Mesodermal cell (in vitro differentiated cells): ENCODE data around the gene BASP1.
"Not testable (repeated sequence)": the region's sequence is repeated elsewhere in the genome, so short reads cannot be mapped to it uniquely, and the experiment has no call there.

Experiments
- H3K27ac ChIP-seq: 2 replicates; pipeline ENCODE4 v1.7.0; 2013; ENCODE audit warnings: mild to moderate bottlenecking, low read depth, low read length, moderate library complexity; ENCODE audit not compliant: severe bottlenecking
- H3K36me3 ChIP-seq: 2 replicates; pipeline ENCODE4 v1.7.1; 2013; ENCODE audit warnings: mild to moderate bottlenecking, low read length, moderate library complexity; ENCODE audit not compliant: control insufficient read depth, insufficient read depth
- H3K4me1 ChIP-seq: one replicate; pipeline ENCODE4 v1.7.1; 2013; ENCODE audit warnings: mild to moderate bottlenecking, low read length; ENCODE audit not compliant: insufficient read depth, control insufficient read depth, poor library complexity, severe bottlenecking
- H3K4me3 ChIP-seq: 2 replicates; pipeline ENCODE4 v1.7.0; 2013; ENCODE audit warnings: low read length, control low read depth, mild to moderate bottlenecking; ENCODE audit not compliant: insufficient read depth, poor library complexity, severe bottlenecking; ENCODE audit errors: extremely low read depth
- H3K9me3 ChIP-seq: 2 replicates; pipeline ENCODE4 v1.7.1; 2013; ENCODE audit warnings: mild to moderate bottlenecking, low read length, moderate library complexity; ENCODE audit not compliant: control insufficient read depth
- WGBS, 2 experiments: methylation state at CpG; one replicate each; pipeline ENCODE4 v1.1.5; 2013; ENCODE audit warnings: missing lambda C conversion rate in 2 of 2; ENCODE audit not compliant: insufficient coverage in 2 of 2; 5-methylcytosine and 5-hydroxymethylcytosine counted together

Gene BASP1

GRCh38 chr5:17252543-17252942, 35.1 kb downstream of the BASP1 start:
- Histone ChIP-seq H3K36me3 (peaks cover 69% of the 10 kb centered on the region), H3K4me3 (no peak overlapping the region), H3K9me3 (no peaks in the 10 kb centered on the region), H3K4me1 (peaks cover 40% of the 10 kb centered on the region), H3K27ac (no peak overlapping the region)
- 100% methylated on average over 1 of the region's 1 CpG; no CpG with 5 or more reads in 1 of the 2 experiments for WGBS, 2 experiments

GRCh38 chr5:17255471-17256021, 38.1 kb downstream of the BASP1 start:
- Histone ChIP-seq H3K36me3 (peaks cover 82% of the 10 kb centered on the region), H3K4me3 (no peak overlapping the region), H3K4me1 (peaks cover 18% of the 10 kb centered on the region), H3K9me3 (no peaks in the 10 kb centered on the region), H3K27ac (no peak overlapping the region)
- 91 to 95% methylated on average over 5 to 6 of the region's 6 CpGs for WGBS, 2 experiments

- Histone ChIP-seq H3K9me3 (no peaks in the 10 kb centered on the region), H3K4me3 (no peak overlapping the region), H3K27ac (no peak overlapping the region), H3K4me1 (peaks cover 18% of the 10 kb centered on the region), H3K36me3 (peaks cover 83% of the 10 kb centered on the region)
- WGBS, 2 experiments: 100% methylated on average over 1 of the region's 3 CpGs; no CpG with 5 or more reads in 1 of the 2 experiments
Measured at GRCh38 chr5:17256171-17256570, 38.7 kb downstream of the BASP1 start.

- Histone ChIP-seq H3K4me1 (peaks cover 12% of the 10 kb centered on the region), H3K27ac (no peak overlapping the region), H3K36me3 (peaks cover 84% of the 10 kb centered on the region)
Measured at GRCh38 chr5:17256839-17257238, 39.4 kb downstream of the BASP1 start.

GRCh38 chr5:17257705-17258273, 40.4 kb downstream of the BASP1 start:
- Histone ChIP-seq H3K27ac (no peak overlapping the region), H3K36me3 (peaks cover 90% of the 10 kb centered on the region), H3K4me3 (no peak overlapping the region), H3K9me3 (no peaks in the 10 kb centered on the region), H3K4me1 (peaks cover 2% of the 10 kb centered on the region)
- WGBS, 2 experiments: 85 to 89% methylated on average over 5 of the region's 5 CpGs

More at GRCh38 chr5:17256839-17257238, 39.4 kb downstream of the BASP1 start:
- no peak overlapping the region for H3K4me3 ChIP-seq
- H3K9me3 ChIP-seq: no peaks in the 10 kb centered on the region

- Histone ChIP-seq H3K4me1 (no peaks in the 10 kb centered on the region), H3K4me3 (no peak overlapping the region), H3K36me3 (peaks cover 89% of the 10 kb centered on the region), H3K27ac (no peak overlapping the region), H3K9me3 (no peaks in the 10 kb centered on the region)
- 100% methylated on average over 1 of the region's 2 CpGs for WGBS, 2 experiments
Measured at GRCh38 chr5:17258431-17258830, 41.0 kb downstream of the BASP1 start.

GRCh38 chr5:17259012-17259411, 41.6 kb downstream of the BASP1 start:
- H3K4me1 ChIP-seq, H3K9me3 ChIP-seq, H3K27ac ChIP-seq, H3K4me3 ChIP-seq: not testable (repeated sequence)
- peaks cover 90% of the 10 kb centered on the region for H3K36me3 ChIP-seq
- 88 to 94% methylated on average over 1 of the region's 4 CpGs for WGBS, 2 experiments

GRCh38 chr5:17259630-17260257, 42.3 kb downstream of the BASP1 start:
- H3K4me3 ChIP-seq: no peak overlapping the region
- WGBS, 2 experiments: 100% methylated on average over 1 to 2 of the region's 5 CpGs
- H3K9me3 ChIP-seq: no peaks in the 10 kb centered on the region
- H3K27ac ChIP-seq: no peak overlapping the region
- H3K4me1 ChIP-seq: no peaks in the 10 kb centered on the region
- peaks cover 88% of the 10 kb centered on the region for H3K36me3 ChIP-seq

- H3K27ac ChIP-seq: no peak overlapping the region
- 88 to 100% methylated on average over 1 of the region's 5 CpGs for WGBS, 2 experiments
- no peak overlapping the region for H3K4me3 ChIP-seq
- H3K4me1 ChIP-seq: no peaks in the 10 kb centered on the region
- no peaks in the 10 kb centered on the region for H3K9me3 ChIP-seq
- peaks cover 81% of the 10 kb centered on the region for H3K36me3 ChIP-seq
Measured at GRCh38 chr5:17260549-17260948, 43.1 kb downstream of the BASP1 start.

- WGBS, 2 experiments: 83% methylated on average over 1 of the region's 3 CpGs; no CpG with 5 or more reads in 1 of the 2 experiments
- Histone ChIP-seq H3K4me3 (no peak overlapping the region), H3K9me3 (no peaks in the 10 kb centered on the region), H3K4me1 (no peaks in the 10 kb centered on the region), H3K27ac (no peak overlapping the region), H3K36me3 (peaks cover 80% of the 10 kb centered on the region)
Measured at GRCh38 chr5:17261075-17261474, 43.6 kb downstream of the BASP1 start.

- H3K36me3 ChIP-seq: peaks cover 55% of the 10 kb centered on the region
- 100% methylated on average over 1 of the region's 2 CpGs; no CpG with 5 or more reads in 1 of the 2 experiments for WGBS, 2 experiments
- no peaks in the 10 kb centered on the region for H3K9me3 ChIP-seq
- H3K27ac ChIP-seq: no peak overlapping the region
- no peak overlapping the region for H3K4me3 ChIP-seq
- no peaks in the 10 kb centered on the region for H3K4me1 ChIP-seq
Measured at GRCh38 chr5:17265041-17265440, 47.6 kb downstream of the BASP1 start.
